A673 (cell line): ENCODE data around the gene NAAA. TPM values are rescaled to one million over a fixed set of nuclear protein-coding genes. Genes with fewer than 3 reads are reported as not detected.
"Not testable (repeated sequence)": the region's sequence is repeated elsewhere in the genome, so short reads cannot be mapped to it uniquely, and the experiment has no call there.

ENCODE experiments used
- BruUV-seq: library from RNA; stranded (reverse); fragments of 400-500 nt; replicated peaks from 2 replicates; lab custom pipeline; 2021; lab: Mats Ljungman, UMichigan
- CTCF ChIA-PET: fragments of 300-600 bp; sonication (Branson Sonifier 250); formaldehyde crosslinking; loops from one replicate; lab custom pipeline; 2022; ENCODE audit warnings: antibody characterized with exemption; lab: Charles Lee
- POLR2A ChIA-PET: fragments of 300-600 bp; sonication (Branson Sonifier 250); formaldehyde crosslinking; loops from one replicate; lab custom pipeline; 2022; ENCODE audit warnings: antibody characterized with exemption; ENCODE audit not compliant: low non-redundant PET; lab: Charles Lee
- DNase-seq: peaks from one replicate; pipeline ENCODE4 v3.0.0-alpha.2; 2015; ENCODE audit warnings: low spot score
- H3K27ac ChIP-seq: fragments of 200-600 bp; sonication (generic); 2 replicates; pipeline ENCODE4 v1.5.1; 2016; ENCODE audit warnings: mixed run types, low read depth, mild to moderate bottlenecking, mixed read lengths, antibody characterized with exemption, low read length; ENCODE audit not compliant: poor library complexity, severe bottlenecking
- H3K27me3 ChIP-seq: fragments of 200-600 bp; sonication (generic); replicated peaks from 2 replicates; pipeline ENCODE4 v1.6.1; 2017; ENCODE audit warnings: mixed run types, low read depth, mild to moderate bottlenecking, mixed read lengths, antibody characterized with exemption, low read length; ENCODE audit not compliant: insufficient read depth, poor library complexity
- H3K36me3 ChIP-seq: fragments of 200-600 bp; sonication (generic); 2 replicates; pipeline ENCODE4 v1.6.1; 2016; ENCODE audit warnings: mixed run types, mild to moderate bottlenecking, mixed read lengths, antibody characterized with exemption, low read length; ENCODE audit not compliant: insufficient read depth, poor library complexity, severe bottlenecking
- H3K4me1 ChIP-seq: fragments of 200-600 bp; sonication (generic); 2 replicates; pipeline ENCODE4 v1.6.1; 2017; ENCODE audit warnings: mixed run types, mild to moderate bottlenecking, mixed read lengths, antibody characterized with exemption, low read length; ENCODE audit not compliant: insufficient read depth, poor library complexity, severe bottlenecking
- H3K4me3 ChIP-seq: fragments of 200-600 bp; sonication (generic); 2 replicates; pipeline ENCODE4 v1.5.1; 2016; ENCODE audit warnings: low read depth, mixed run types, mild to moderate bottlenecking, mixed read lengths, low read length; ENCODE audit not compliant: poor library complexity, severe bottlenecking
- H3K9me3 ChIP-seq: fragments of 200-600 bp; sonication (generic); 2 replicates; pipeline ENCODE4 v1.6.1; 2016; ENCODE audit warnings: mixed run types, low read depth, mild to moderate bottlenecking, mixed read lengths, antibody characterized with exemption, low read length; ENCODE audit not compliant: poor library complexity, severe bottlenecking
- EZH2 ChIP-seq: fragments of 200-600 bp; sonication (generic); IDR thresholded peaks from 2 replicates; pipeline ENCODE4 v1.6.1; 2017; ENCODE audit warnings: borderline replicate concordance, low read depth, mild to moderate bottlenecking, mixed read lengths, antibody characterized with exemption, low read length; ENCODE audit not compliant: poor library complexity, severe bottlenecking
- intact Hi-C: fragments of 100-400 bp; cut with micrococcal nuclease; formaldehyde crosslinking; loops from one replicate; pipeline ENCODE4 v1.10.0; 2022; ENCODE audit not compliant: unreplicated experiment
- total RNA-seq: library from RNA; stranded (reverse); gene quantifications from 2 replicates; pipeline ENCODE4 v1.2.3, GENCODE V29; 2021
- TF ChIP-seq, protein P1 (sequence below): fragments of 300-800, 200-600 bp; sonication (generic); conservative IDR thresholded peaks from 2 replicates; pipeline ENCODE4 v1.5.1; 2017; ENCODE audit warnings: low read depth, mild to moderate bottlenecking, antibody characterized with exemption, low read length, moderate library complexity, mixed read lengths

The NAAA gene
- total RNA-seq, 1 experiment from 2014 or later: 4.7 TPM

DNA sequence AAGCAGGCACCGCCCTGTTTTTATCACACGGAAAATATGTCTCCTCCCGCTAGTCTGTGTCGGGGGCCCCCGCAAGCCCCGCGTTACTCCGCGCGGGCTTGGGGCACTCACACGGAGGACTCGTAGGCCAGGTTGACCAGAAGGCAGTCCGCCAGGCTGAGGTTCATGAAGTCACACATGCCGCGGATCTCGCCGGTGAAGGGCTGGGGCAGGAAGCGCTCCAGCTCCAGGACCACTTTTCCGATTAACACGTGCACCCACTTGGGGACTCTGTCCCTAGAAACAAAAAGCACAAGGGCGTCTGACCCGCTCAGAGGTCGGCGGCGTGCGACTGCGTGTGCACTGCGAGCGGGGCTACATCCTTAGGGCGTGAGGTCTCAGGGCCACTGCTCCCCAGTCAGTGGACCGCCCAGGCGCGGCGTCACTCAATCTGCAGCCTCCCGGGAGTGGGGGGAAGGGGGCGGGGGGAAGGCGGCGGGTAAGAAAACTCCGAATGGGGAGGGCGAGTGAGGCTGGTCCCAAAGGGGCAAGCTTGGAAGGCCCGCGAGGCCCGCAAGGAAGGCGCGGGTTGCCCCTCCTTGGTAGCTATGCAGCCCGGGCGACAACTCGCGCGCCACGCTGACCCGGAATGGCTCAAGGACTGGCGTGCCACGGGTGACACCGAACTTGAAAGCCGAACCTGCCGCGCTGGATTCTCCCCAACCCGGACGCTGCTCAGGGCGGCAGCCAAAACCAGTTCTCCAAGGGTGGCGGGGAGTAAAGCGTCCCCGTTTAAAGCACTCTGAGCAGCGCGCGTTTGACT, 722 bp downstream of the NAAA start:
- Histone ChIP-seq H3K27me3 (no peaks in the 10 kb centered on the region), H3K4me3 (peak overlapping the region; percentile 59), H3K9me3 (no peaks in the 10 kb centered on the region), H3K36me3 (no peaks in the 10 kb centered on the region), H3K27ac (peak overlapping the region; percentile 40), H3K4me1 (no peaks in the 10 kb centered on the region)
- POLR2A ChIA-PET: interaction anchor here (0.6 kb wide), 1 partner anchor 27 kb away, joined by 3 read pairs; no protein-coding TSS in a partner anchor
- no TSS peak for BruUV-seq
- peak; percentile 53 for DNase-seq
- TF ChIP-seq, protein P1, sequence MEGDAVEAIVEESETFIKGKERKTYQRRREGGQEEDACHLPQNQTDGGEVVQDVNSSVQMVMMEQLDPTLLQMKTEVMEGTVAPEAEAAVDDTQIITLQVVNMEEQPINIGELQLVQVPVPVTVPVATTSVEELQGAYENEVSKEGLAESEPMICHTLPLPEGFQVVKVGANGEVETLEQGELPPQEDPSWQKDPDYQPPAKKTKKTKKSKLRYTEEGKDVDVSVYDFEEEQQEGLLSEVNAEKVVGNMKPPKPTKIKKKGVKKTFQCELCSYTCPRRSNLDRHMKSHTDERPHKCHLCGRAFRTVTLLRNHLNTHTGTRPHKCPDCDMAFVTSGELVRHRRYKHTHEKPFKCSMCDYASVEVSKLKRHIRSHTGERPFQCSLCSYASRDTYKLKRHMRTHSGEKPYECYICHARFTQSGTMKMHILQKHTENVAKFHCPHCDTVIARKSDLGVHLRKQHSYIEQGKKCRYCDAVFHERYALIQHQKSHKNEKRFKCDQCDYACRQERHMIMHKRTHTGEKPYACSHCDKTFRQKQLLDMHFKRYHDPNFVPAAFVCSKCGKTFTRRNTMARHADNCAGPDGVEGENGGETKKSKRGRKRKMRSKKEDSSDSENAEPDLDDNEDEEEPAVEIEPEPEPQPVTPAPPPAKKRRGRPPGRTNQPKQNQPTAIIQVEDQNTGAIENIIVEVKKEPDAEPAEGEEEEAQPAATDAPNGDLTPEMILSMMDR: no peak
- TF ChIP-seq EZH2: no peak
- intact Hi-C loops: no loop called here
- CTCF ChIA-PET: interaction anchor here (0.6 to 0.9 kb wide), 2 partner anchors 24 to 1562 kb away, joined by 4 to 5 read pairs; no protein-coding TSS in a partner anchor

DNA sequence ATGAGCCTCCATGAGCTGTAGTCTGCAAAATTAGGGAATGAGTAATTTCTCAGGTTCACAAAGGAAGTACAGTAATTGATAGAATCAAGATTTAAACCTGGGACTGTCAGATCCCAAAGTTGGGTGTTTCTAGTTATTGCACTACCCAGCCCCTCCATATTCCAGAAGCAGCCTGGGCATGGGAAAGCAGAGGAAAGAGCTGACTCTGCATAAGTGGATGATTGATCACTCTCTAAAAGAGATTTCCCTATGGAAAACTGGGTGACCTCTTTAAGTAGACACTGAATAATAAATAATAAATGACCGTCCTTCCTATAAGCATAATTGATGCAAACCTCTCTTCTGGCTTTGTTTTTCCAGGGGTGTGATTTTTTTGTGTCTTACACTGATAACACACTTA, 5.2 kb downstream of the NAAA start:
- intact Hi-C loops: no loop called here
- Histone ChIP-seq H3K9me3 (no peaks in the 10 kb centered on the region), H3K4me3 (no peak overlapping the region), H3K36me3 (no peaks in the 10 kb centered on the region), H3K4me1 (no peaks in the 10 kb centered on the region), H3K27me3 (no peaks in the 10 kb centered on the region), H3K27ac (no peak overlapping the region)
- no peak for DNase-seq
- no TSS peak for BruUV-seq
- ChIA-PET CTCF (no interaction called here), POLR2A (no interaction called here)
- no peak for TF ChIP-seq EZH2
- TF ChIP-seq, protein P1: no peak

DNA sequence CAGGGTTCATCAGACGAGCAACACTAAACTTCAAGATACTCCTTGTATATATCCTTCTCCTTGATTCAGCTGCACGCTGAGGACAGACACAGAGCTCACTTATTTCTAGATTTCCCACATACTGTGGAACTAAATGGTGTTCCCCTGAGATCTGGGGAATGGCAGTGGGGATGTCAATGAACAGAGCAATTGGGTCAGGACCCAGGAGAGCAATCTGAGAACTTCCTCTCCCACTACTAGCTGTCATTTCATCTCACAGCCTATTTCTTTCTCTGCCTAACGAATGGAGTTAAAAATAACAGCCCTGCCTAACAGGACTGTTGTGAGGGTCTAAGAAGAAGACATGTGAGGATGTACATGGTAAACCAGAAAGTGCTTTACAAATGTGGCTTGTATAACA, 10.7 kb downstream of the NAAA start:
- intact Hi-C loops: no loop called here
- POLR2A ChIA-PET: no interaction called here
- H3K27me3 ChIP-seq: no peaks in the 10 kb centered on the region
- H3K4me1 ChIP-seq: no peaks in the 10 kb centered on the region
- no peak for TF ChIP-seq EZH2
- CTCF ChIA-PET: no interaction called here
- no peak for DNase-seq
- H3K36me3 ChIP-seq: no peaks in the 10 kb centered on the region
- no TSS peak for BruUV-seq
- H3K9me3 ChIP-seq: no peaks in the 10 kb centered on the region
- H3K4me3 ChIP-seq: no peak overlapping the region
- H3K27ac ChIP-seq: no peak overlapping the region

DNA sequence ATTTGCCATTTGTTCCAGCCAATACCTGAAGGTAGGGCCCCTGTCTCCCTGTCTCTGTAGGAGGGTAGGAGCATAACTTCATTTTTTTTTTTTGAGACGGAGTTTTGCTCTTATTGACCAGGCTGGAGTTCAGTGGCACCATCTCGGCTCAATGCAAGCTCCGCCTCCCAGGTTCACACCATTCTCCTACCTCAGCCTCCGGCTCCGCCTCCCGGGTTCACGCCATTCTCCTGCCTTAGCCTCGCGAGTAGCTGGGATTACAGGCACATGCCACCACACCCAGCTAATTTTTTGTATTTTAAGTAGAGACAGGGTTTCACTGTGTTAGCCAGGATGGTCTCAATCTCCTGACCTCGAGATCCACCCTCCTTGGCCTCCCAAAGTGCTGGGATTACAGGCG, 15.9 kb downstream of the NAAA start:
- H3K4me3 ChIP-seq, H3K27ac ChIP-seq, H3K36me3 ChIP-seq, H3K27me3 ChIP-seq, BruUV-seq, H3K4me1 ChIP-seq, H3K9me3 ChIP-seq, CTCF ChIA-PET, DNase-seq, intact Hi-C loops: not testable (repeated sequence)
- POLR2A ChIA-PET: interaction anchor here (0.6 kb wide), 1 partner anchor 282 kb away, joined by 3 read pairs; no protein-coding TSS in a partner anchor
